ENCODE measurements around the gene CDC73. TPM values are rescaled to one million over a fixed set of nuclear protein-coding genes. Genes with fewer than 3 reads are reported as not detected.

CDC73 gene
- total RNA-seq, 4 donors from 2014 or later: 42.7 to 73.3 (median 53.7) TPM

DNA sequence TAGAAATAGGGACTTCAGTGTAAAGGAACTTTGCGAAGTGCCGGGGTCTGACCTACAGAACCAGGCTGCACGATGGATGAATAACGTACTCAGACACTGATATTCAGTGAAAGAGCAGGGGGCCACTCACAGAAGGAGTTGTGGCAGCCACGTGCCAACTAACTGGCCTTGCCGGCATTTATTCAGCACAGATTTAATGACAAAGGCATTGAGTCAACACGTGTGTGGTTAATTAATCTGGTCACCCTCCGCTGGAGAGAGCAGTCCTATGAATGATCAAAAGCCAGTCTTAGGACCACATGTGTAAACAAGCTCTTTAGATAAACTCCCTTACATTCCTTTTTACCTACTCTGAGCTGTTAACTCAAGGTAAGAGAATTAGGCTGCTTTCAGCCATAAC is 70.8 kb downstream of the CDC73 start:
- Histone ChIP-seq H3K4me3 (no peak overlapping the region), H3K27ac (no peak overlapping the region), H3K9me3 (no peaks in the 10 kb centered on the region), H3K36me3 (no peaks in the 10 kb centered on the region), H3K4me1 (peaks cover 0 to 41% (median 3%) of the 10 kb centered on the region in 3 donors), H3K27me3 (no peaks in the 10 kb centered on the region)
- ATAC-seq: no peak
- WGBS, 2 donors (ENCODE audit: low coverage in 1 of 2): 95% methylated on average over 8 of the region's 8 CpGs; no CpG with 5 or more reads in 1 of the 2 donors
- TF ChIP-seq POLR2A (IDR thresholded peaks at IDR 0.05) (no peak), POLR2AphosphoS5 (IDR thresholded peaks at IDR 0.05) (no peak), EP300 (IDR thresholded peaks at IDR 0.05) (no peak)
- TF ChIP-seq, protein P1, sequence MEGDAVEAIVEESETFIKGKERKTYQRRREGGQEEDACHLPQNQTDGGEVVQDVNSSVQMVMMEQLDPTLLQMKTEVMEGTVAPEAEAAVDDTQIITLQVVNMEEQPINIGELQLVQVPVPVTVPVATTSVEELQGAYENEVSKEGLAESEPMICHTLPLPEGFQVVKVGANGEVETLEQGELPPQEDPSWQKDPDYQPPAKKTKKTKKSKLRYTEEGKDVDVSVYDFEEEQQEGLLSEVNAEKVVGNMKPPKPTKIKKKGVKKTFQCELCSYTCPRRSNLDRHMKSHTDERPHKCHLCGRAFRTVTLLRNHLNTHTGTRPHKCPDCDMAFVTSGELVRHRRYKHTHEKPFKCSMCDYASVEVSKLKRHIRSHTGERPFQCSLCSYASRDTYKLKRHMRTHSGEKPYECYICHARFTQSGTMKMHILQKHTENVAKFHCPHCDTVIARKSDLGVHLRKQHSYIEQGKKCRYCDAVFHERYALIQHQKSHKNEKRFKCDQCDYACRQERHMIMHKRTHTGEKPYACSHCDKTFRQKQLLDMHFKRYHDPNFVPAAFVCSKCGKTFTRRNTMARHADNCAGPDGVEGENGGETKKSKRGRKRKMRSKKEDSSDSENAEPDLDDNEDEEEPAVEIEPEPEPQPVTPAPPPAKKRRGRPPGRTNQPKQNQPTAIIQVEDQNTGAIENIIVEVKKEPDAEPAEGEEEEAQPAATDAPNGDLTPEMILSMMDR (IDR thresholded peaks at IDR 0.05): no peak

DNA sequence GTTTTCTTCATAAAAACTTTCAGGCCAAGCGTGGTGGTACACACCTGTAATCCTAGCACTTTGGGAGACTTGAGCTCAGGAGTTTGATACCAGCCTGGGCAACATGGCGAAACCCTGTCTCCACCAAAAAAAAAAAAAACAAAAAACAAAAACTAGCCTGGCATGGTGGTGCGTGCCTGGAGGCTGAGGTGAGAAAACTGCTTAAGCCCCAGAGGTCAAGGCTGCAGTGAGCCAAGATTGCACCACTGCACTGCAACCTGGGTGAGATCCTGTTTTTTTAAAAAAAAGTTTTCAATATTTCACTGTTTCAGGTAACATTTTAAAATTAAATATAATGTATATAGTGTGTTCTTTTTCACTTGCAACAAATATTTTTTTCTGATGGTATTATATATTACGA is 78.1 kb downstream of the CDC73 start:
- H3K4me1 ChIP-seq: no peaks in the 10 kb centered on the region
- no peak overlapping the region for H3K4me3 ChIP-seq
- no peaks in the 10 kb centered on the region for H3K36me3 ChIP-seq
- 95 to 100% methylated on average over 2 to 4 of the region's 4 CpGs for WGBS, 2 donors (ENCODE audit: low coverage in 1 of 2)
- TF ChIP-seq EP300 (IDR thresholded peaks at IDR 0.05) (no peak), POLR2A (IDR thresholded peaks at IDR 0.05) (no peak), POLR2AphosphoS5 (IDR thresholded peaks at IDR 0.05) (no peak)
- TF ChIP-seq, protein P1 (IDR thresholded peaks at IDR 0.05): no peak
- no peaks in the 10 kb centered on the region for H3K27me3 ChIP-seq
- H3K27ac ChIP-seq: no peak overlapping the region
- ATAC-seq: no peak
- H3K9me3 ChIP-seq: no peaks in the 10 kb centered on the region

DNA sequence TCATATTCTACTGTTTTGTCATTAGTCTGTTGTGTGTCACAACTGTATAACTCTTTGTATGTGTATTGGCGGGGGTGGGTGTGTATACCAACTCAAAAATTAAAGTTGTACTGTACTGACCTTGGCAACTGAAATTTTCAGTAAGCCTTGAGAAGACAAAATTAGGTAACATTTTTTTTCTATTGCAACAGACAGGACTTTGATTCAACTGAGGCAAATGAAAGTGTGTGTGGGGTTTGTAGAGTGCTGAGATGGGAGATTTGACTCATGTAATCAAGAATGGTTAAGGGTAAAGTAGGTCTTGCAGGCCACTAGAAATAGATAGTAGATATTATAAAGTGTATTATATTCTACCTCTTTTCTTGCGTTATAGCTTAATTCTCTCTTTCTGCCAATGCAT is 79.2 kb downstream of the CDC73 start:
- no peak overlapping the region for H3K27ac ChIP-seq
- H3K4me1 ChIP-seq: no peaks in the 10 kb centered on the region
- H3K36me3 ChIP-seq: no peaks in the 10 kb centered on the region
- no peak for ATAC-seq
- no peak overlapping the region for H3K4me3 ChIP-seq
- 100% methylated on average over 1 to 2 of the region's 2 CpGs for WGBS, 2 donors (ENCODE audit: low coverage in 1 of 2)
- TF ChIP-seq EP300 (IDR thresholded peaks at IDR 0.05) (no peak), POLR2AphosphoS5 (IDR thresholded peaks at IDR 0.05) (no peak), POLR2A (IDR thresholded peaks at IDR 0.05) (no peak)
- TF ChIP-seq, protein P1 (IDR thresholded peaks at IDR 0.05): no peak
- H3K9me3 ChIP-seq: no peaks in the 10 kb centered on the region
- H3K27me3 ChIP-seq: no peaks in the 10 kb centered on the region

DNA sequence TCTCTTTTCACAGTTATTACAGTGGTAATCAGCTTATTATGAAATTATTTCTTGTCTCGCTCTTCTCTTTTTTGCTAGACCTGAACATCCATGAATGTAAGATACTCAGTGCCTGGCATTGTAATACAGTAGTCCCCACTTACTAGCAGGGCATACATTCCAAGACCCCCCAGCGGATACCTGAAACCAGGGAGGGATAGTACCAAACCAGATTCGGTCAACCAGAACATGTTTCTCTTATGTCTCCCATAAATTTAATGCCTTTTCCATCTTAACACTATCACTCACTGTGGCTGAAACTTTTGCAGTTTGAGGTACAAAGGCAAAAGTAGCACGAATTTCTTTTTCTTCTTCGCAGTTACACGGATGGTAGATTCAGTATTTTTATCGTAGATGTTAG is 89.2 kb downstream of the CDC73 start:
- H3K27me3 ChIP-seq: no peaks in the 10 kb centered on the region
- no peak for TF ChIP-seq POLR2AphosphoS5 (IDR thresholded peaks at IDR 0.05)
- TF ChIP-seq EP300 (IDR thresholded peaks at IDR 0.05): no peak
- no peak for TF ChIP-seq POLR2A (IDR thresholded peaks at IDR 0.05)
- TF ChIP-seq, protein P1 (IDR thresholded peaks at IDR 0.05): no peak
- WGBS, 2 donors (ENCODE audit: low coverage in 1 of 2): 94 to 97% methylated on average over 5 to 7 of the region's 7 CpGs
- peaks cover 0 to 35% of the 10 kb centered on the region in 2 donors for H3K36me3 ChIP-seq
- H3K4me3 ChIP-seq: no peak overlapping the region
- H3K4me1 ChIP-seq: no peaks in the 10 kb centered on the region
- no peak for ATAC-seq
- H3K9me3 ChIP-seq: peaks cover 0 to 9% (median 0%) of the 10 kb centered on the region in 3 donors
- no peak overlapping the region for H3K27ac ChIP-seq

DNA sequence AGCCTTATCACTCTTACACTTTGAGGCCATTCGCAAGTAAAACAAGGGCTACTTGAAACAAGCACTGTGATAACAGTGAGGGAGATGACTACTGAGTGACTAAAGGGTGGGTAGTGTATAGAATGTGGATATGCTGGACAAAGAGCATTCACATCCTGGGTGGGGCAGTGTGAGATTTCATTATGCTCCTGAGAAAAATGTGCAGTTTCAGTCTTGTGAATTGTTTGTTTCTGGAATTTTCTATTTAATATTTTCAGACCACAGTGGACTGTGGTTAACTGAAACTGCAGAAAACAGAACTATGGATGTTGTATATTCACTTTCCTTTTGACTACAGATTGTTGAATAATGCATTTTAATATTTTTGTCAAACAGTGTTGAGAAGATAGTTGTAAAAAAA is 89.7 kb downstream of the CDC73 start:
- ATAC-seq: no peak
- 67 to 100% methylated on average over 1 of the region's 1 CpG for WGBS, 2 donors (ENCODE audit: low coverage in 1 of 2)
- H3K36me3 ChIP-seq: peaks cover 0 to 35% of the 10 kb centered on the region in 2 donors

More for the DNA sequence above, 89.7 kb downstream of the CDC73 start:
- Histone ChIP-seq H3K4me3 (no peak overlapping the region), H3K27me3 (no peaks in the 10 kb centered on the region), H3K4me1 (no peaks in the 10 kb centered on the region), H3K9me3 (peaks cover 0 to 9% (median 0%) of the 10 kb centered on the region in 3 donors), H3K27ac (no peak overlapping the region)
- TF ChIP-seq, protein P1 (IDR thresholded peaks at IDR 0.05): no peak
- TF ChIP-seq POLR2AphosphoS5 (IDR thresholded peaks at IDR 0.05) (no peak), EP300 (IDR thresholded peaks at IDR 0.05) (no peak), POLR2A (IDR thresholded peaks at IDR 0.05) (no peak)
